ENCODE results near the gene ABHD17B.
A peak's percentile ranks its signal among the peaks of the same experiment; 100 is the strongest.
"Not testable (repeated sequence)": the region's sequence is repeated elsewhere in the genome, so short reads cannot be mapped to it uniquely, and the experiment has no call there.

Gene ABHD17B

DNA sequence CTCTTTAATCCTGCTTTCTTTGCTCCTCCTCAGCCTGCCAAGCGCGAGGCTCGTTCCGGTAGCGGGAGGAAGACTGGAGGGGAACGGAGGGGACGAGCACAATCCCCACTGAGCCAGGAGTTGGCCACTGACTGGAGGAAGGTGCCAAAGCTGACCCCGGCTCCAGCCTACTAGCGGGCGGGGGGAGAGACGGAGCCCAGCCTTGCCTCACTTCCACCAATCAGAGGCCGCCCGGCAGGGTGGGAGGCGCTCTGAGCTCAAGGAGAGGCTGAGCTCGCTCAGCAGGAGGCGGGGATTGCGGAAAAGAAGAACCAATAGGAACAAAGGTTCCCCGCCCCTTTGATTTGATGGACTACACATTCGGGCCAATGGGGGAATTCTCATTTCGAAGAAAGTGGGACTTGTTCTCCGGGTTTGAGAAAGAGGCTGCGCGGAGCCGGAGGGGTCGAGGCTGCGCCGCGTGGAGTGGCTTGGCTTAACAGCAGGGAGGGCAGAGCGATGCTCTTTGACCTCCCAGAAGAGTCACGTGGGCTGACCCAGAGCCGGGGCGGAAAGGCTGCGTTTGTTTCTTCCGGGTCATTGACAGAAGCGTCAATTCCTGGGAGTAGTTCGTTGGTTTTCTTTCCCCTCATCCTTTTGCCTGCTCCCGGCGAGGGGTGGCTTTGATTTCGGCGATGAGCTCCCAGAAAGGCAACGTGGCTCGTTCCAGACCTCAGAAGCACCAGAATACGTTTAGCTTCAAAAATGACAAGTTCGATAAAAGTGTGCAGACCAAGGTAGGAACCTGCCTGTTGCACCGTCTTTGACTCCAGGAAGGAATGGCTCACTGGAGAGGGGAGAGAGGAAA, at the start of gene ABHD17B, which contains the start of gene C9orf85:
ABHD17B (minus strand) TSS at position 133 of the 847 bp plus-strand sequence. CDS start 36,113 bp downstream, outside the sequence.
C9orf85 (plus strand) TSS at position 579 of the 847 bp plus-strand sequence; CDS start at position 675, 96 bp downstream.
- peaks cover 73% of the 10 kb centered on the region for H3K4me1 Mint-ChIP-seq
- H3K27ac Mint-ChIP-seq, result peak within 1 kb of the TSS; percentile 95
- peaks cover 2% of the 10 kb centered on the region for H3K36me3 Mint-ChIP-seq
- peak within 1 kb of the TSS; percentile 99 for H3K4me3 Mint-ChIP-seq
- H3K27me3 Mint-ChIP-seq, result no peaks in the 10 kb centered on the region
- no peaks in the 10 kb centered on the region for H3K9me3 Mint-ChIP-seq

DNA sequence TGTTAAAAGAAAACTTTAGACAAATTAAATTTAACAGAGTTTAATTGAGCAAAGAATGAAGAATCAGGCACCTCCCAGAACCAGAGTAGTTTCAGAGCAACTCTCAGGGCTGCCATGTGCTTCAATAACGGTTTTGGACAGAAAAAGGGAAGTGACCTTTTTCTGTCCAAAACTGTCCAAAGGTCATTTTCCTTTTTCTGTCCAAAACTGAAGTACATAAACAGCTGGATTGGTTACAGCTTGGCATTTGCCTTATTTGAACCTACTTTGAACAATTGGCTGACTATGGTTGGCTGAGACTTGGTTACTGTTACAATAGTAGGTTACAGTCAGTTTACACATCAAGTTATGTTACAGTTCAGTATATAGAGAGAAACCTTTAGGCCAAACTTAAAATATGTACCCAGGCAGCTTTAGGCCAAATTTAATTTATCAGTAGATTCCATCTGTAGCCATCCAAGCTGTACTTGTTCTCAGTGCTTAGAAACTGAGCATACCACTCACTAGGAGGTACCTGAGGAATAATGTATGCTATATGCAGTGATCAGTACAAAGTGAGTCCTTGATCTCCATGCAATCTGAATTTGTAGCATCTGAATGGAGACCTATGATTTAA, 44.4 kb upstream of the ABHD17B start:
- H3K27ac Mint-ChIP-seq, result no peak overlapping the region
- H3K9me3 Mint-ChIP-seq, result no peaks in the 10 kb centered on the region
- no peaks in the 10 kb centered on the region for H3K4me1 Mint-ChIP-seq
- H3K27me3 Mint-ChIP-seq, result no peaks in the 10 kb centered on the region
- H3K36me3 Mint-ChIP-seq, result peaks cover 12% of the 10 kb centered on the region
- no peak overlapping the region for H3K4me3 Mint-ChIP-seq

DNA sequence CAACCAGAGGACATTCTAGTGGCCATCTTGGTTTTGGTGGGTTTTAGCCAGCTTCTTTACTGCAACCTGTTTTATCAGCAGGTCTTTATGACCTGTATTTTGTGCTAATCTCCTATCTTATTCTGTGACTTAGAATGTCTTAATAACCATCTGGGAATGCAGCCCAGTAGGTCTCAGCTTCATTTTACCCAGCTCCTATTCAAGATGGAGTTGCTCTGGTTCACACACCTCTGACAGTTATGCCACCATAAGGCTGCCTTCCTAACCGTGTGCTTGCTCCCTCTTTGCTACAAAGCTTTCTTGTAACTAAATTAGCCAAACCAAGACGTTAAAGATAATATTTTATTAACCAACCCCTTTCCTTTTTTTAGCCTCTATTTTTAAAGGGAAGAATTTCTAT, 43.7 kb upstream of the ABHD17B start:
- not testable (repeated sequence) for H3K9me3 Mint-ChIP-seq, H3K36me3 Mint-ChIP-seq, H3K4me1 Mint-ChIP-seq, H3K4me3 Mint-ChIP-seq, H3K27ac Mint-ChIP-seq, H3K27me3 Mint-ChIP-seq

DNA sequence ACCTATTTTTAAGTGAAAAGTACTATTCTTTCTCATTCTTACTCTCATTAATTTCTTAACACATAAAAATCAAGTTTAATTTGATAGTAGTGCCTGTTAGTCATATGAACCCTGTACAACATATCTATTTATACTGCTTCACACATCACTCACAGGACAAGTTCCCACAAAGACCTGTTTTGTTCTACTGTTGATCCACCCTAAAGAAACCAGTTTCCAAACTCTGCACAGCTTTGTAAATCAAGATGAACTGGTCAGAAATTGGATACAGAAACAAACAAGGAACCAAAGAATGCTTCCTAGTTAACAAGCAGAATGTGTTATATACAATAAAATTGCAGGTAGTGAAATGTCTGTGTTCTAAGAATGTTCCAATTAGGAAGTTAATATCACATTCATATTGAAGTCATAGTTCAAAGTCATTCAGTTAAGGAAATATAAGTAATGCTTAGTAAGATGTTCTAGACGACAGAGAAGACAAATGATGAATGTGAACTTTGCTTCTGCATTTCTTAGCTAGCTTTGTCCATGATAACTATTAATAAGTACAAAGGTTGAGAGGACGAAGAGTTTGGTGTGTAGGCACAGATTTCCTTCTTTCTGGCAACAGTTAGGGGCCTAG, 33.9 kb upstream of the ABHD17B start:
- peaks cover 27% of the 10 kb centered on the region for H3K4me1 Mint-ChIP-seq
- no peak overlapping the region for H3K27ac Mint-ChIP-seq
- H3K36me3 Mint-ChIP-seq, result peaks cover 10% of the 10 kb centered on the region
- H3K9me3 Mint-ChIP-seq, result no peaks in the 10 kb centered on the region
- no peak overlapping the region for H3K4me3 Mint-ChIP-seq
- no peaks in the 10 kb centered on the region for H3K27me3 Mint-ChIP-seq

DNA sequence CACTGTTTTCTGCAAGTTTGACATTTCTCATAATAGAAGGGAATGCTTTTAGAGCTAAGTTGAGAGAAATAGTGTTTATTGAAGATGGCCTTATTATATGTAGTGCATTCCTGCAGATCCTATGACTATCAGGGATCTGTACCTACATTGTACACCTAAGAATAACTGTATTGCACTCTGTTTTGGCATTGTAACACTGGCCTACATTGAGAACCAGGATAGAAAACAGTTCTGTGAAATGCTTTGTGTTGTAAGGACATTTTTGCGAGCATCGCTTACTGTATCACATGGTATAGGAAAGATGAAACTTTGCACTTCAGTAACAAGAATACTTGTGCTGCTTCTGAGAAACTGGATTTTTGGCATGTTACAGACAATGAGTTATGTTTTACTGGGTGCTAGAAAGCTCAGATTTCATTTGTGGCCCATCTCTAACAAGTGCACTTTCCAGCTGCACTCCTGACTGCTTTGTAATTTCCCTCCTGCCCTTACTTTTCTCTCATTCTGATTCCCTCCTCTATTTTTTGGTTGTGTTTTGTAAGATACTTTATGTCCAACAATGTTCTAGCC, 31.1 kb upstream of the ABHD17B start:
- Mint-ChIP-seq H3K36me3 (peaks cover 1% of the 10 kb centered on the region), H3K4me3 (no peak overlapping the region), H3K27ac (no peak overlapping the region), H3K4me1 (peaks cover 36% of the 10 kb centered on the region), H3K9me3 (no peaks in the 10 kb centered on the region), H3K27me3 (no peaks in the 10 kb centered on the region)

DNA sequence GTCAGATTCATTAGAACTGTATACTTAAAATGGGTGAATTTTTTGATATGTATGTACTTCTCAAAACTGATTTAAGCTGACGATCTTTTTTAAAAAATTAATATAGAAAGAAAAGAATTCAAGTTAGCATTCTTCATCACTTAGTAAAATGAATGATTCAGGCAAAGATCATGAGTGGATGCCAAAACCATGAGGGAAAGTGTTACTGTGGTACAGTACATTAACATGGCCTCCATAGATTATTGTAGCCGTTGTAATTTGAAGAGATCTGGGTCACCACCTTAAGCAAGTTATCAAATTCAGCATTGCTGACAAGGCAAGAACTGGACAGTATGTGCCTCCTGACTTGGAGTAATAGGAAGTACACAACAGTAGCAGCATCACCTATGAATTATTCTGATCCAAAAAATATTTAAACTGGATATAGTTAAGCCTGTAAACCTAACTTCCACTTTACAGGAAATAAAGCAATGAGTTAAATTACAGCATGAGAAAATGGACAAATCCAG, 30.1 kb upstream of the ABHD17B start:
- Mint-ChIP-seq H3K4me1 (peaks cover 39% of the 10 kb centered on the region), H3K36me3 (no peaks in the 10 kb centered on the region), H3K27ac (no peak overlapping the region), H3K27me3 (no peaks in the 10 kb centered on the region), H3K9me3 (no peaks in the 10 kb centered on the region), H3K4me3 (no peak overlapping the region)

DNA sequence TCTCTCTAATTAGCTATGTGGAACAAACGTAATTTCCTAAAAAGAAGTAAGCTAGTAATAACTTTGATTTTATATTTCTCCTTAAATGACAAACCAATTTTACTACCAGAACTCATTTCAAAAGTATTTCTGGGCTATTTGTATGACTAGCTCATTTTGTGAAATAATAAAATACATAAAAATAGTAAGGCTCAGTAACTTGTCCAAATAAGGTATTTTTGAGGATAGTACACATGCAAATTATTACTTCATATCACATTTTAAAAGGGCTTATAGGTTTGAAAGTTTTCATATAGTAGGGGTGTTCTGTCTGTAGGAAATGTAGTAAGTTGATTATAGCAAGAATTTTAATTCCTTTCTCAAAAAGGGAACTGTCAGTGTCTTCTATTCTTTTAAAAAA, 26.9 kb upstream of the ABHD17B start:
- H3K9me3 Mint-ChIP-seq, result peaks cover 2% of the 10 kb centered on the region
- no peak overlapping the region for H3K27ac Mint-ChIP-seq
- H3K4me3 Mint-ChIP-seq, result no peak overlapping the region
- peaks cover 3% of the 10 kb centered on the region for H3K36me3 Mint-ChIP-seq
- peaks cover 49% of the 10 kb centered on the region for H3K4me1 Mint-ChIP-seq
- no peaks in the 10 kb centered on the region for H3K27me3 Mint-ChIP-seq

DNA sequence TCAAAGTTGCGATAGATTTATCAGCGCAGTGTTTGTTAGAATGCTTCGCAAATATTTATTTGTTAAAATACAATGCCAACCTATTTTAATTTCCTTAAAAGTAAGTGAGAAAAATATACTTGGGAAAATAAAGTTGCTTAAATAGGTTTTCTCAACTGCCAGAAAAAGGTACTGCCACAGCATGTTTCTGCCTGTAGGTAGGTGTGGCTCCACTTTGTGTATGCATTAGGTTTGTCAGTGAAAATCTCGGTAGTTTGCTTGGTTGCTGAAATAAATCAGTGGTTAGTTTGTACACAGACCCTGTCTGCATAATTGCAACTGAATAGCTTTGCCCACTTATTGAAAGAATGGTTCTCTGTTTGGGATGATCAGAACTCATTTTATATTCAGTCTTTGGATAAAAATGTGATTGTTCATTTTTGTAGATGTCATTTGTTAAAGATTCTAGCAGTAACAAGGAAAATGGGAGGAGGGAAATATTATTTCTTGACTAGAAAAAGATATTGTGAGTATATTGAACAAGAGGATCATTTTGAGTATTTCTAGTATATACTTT, 26.2 kb upstream of the ABHD17B start:
- Mint-ChIP-seq H3K9me3 (peaks cover 6% of the 10 kb centered on the region), H3K27ac (no peak overlapping the region), H3K4me3 (no peak overlapping the region), H3K36me3 (peaks cover 7% of the 10 kb centered on the region), H3K27me3 (no peaks in the 10 kb centered on the region), H3K4me1 (peaks cover 55% of the 10 kb centered on the region)

DNA sequence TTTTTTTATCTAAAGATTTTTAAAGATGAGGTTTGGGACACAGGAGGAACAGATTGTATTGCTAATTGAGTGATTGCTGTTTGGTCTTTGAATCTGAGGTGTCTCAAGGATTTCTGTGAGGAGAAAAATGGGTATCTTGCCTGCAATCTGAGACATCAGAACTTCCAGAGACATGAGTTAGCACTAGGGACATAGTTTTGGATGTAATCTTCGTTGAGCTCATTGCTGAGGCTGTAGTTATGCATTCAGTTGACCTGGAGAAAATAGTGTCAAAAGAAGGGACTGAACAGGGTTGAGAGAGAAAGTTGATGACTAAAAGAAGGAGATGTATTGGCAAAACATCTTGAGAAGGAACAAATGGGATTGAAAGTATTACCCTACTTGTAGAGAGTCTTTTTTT, 25.1 kb upstream of the ABHD17B start:
- Mint-ChIP-seq H3K27ac (no peak overlapping the region), H3K4me3 (no peak overlapping the region)

DNA sequence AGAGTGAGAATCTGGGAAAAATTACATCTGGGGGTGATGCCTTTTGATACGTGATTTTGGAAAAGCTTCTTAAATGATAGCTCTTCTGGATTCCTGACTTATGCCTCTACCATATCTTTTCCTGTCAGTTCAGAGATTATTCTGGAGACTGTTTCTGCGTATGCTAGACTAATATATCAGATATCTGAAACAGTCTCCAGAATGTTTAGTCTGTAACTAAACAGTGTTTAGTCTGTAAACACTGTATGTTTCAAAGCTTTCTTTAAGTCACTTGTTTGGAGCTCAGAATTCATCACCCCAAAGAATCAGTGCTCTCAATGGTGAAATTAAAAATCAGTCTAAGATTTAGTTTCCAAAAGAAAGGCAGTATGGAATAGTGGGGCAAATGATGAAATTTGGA, 20.2 kb upstream of the ABHD17B start:
- no peak overlapping the region for H3K4me3 Mint-ChIP-seq
- peaks cover 6% of the 10 kb centered on the region for H3K9me3 Mint-ChIP-seq
- H3K36me3 Mint-ChIP-seq, result peaks cover 14% of the 10 kb centered on the region
- H3K4me1 Mint-ChIP-seq, result peaks cover 22% of the 10 kb centered on the region
- no peak overlapping the region for H3K27ac Mint-ChIP-seq
- H3K27me3 Mint-ChIP-seq, result no peaks in the 10 kb centered on the region

More for the DNA sequence above, 25.1 kb upstream of the ABHD17B start:
- Mint-ChIP-seq H3K36me3 (peaks cover 7% of the 10 kb centered on the region), H3K9me3 (peaks cover 6% of the 10 kb centered on the region), H3K27me3 (no peaks in the 10 kb centered on the region), H3K4me1 (peaks cover 45% of the 10 kb centered on the region)

DNA sequence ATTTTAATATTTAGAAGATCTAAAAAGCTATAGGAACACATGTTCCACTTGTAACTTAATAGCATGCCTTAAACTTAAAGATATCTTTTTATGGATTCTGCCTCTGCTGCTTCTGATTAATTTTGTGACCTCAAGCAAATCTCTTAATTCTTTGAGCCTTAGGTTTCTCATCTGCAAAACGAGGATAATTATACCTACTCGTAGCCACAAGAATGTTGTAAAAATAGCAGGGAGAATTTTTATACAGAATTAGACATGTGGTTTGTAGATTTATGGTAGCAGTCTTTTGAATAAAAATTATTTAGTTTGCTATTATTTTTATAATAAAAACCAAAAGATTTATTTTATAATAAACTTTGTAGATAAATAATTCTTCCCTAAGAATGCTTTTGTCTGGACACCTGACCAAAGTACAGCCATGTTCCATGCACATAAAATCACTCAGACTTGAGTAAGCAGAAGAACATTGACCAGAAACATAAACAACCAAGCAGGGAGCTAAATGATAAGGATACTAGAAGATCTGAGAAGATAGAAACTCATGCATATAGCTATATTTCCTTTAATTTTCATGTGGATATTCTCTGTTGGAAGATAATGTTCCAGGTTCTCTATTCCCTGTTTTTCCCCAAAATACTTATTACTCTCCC, 18.9 kb upstream of the ABHD17B start:
- peaks cover 12% of the 10 kb centered on the region for H3K4me1 Mint-ChIP-seq
- H3K27ac Mint-ChIP-seq, result no peak overlapping the region
- no peak overlapping the region for H3K4me3 Mint-ChIP-seq
- H3K27me3 Mint-ChIP-seq, result no peaks in the 10 kb centered on the region
- peaks cover 6% of the 10 kb centered on the region for H3K9me3 Mint-ChIP-seq
- peaks cover 14% of the 10 kb centered on the region for H3K36me3 Mint-ChIP-seq

DNA sequence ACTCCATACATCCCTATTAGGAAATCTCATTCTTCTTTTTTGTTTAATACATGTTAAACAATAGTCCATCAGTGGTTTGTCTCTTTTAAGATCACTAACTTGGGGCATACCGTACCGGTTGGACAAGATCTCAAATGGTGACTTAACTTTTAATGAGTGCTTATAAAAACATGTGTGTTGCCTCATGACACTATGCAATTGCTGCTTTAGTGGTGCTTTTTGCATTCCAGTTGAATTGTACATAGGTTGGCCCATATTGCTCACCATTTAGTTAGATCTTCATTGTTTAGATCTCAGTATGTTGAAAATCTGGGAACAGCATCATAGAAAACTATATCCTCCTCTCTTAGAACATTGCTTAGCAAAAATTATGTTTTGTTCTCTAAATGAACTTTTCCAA, 18.2 kb upstream of the ABHD17B start:
- Mint-ChIP-seq H3K36me3 (peaks cover 14% of the 10 kb centered on the region), H3K27me3 (no peaks in the 10 kb centered on the region), H3K9me3 (peaks cover 6% of the 10 kb centered on the region), H3K4me3 (no peak overlapping the region), H3K4me1 (peaks cover 12% of the 10 kb centered on the region), H3K27ac (no peak overlapping the region)

DNA sequence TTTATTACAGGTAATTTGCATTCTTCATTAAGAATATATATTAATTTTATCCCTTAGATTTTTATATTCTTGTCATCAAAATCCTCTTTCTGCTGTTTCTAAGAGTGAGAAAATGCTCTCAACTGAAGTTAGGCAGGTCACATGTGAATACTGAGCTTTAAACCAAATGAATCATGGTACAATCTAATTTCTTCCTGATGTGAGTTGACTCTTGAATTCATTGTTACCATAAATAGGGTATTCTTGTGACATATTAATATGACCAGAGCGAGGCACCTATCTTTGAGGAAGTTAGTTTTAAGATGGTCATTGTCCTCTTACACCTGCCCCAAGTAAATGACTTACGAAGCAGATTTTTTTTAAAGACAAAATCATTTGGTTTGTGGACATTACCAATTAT, 17.8 kb upstream of the ABHD17B start:
- Mint-ChIP-seq H3K27me3 (no peaks in the 10 kb centered on the region), H3K4me3 (no peak overlapping the region), H3K4me1 (peaks cover 12% of the 10 kb centered on the region), H3K27ac (peak overlapping the region; percentile 30), H3K36me3 (peaks cover 14% of the 10 kb centered on the region), H3K9me3 (peaks cover 6% of the 10 kb centered on the region)

DNA sequence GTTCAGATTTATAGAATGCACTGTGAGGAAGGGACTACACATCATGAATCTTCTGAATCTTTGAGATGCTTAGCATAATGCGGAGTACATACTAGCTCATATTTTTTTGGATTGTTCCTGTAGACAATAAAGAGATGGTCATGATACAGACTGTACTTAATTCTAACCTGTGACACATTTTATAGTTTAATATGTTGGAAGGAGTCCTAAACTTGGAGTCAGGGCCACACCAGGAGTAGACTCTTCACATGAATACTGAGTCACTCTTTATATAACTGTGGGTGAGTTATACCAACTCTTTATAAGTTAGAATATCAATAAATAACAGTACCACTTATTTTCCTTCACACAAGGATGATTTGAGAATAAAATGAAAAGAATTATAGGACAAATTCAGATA, 17.4 kb upstream of the ABHD17B start:
- Mint-ChIP-seq H3K36me3 (peaks cover 18% of the 10 kb centered on the region), H3K9me3 (peaks cover 6% of the 10 kb centered on the region), H3K27me3 (no peaks in the 10 kb centered on the region), H3K4me3 (no peak overlapping the region), H3K4me1 (peaks cover 11% of the 10 kb centered on the region), H3K27ac (no peak overlapping the region)

DNA sequence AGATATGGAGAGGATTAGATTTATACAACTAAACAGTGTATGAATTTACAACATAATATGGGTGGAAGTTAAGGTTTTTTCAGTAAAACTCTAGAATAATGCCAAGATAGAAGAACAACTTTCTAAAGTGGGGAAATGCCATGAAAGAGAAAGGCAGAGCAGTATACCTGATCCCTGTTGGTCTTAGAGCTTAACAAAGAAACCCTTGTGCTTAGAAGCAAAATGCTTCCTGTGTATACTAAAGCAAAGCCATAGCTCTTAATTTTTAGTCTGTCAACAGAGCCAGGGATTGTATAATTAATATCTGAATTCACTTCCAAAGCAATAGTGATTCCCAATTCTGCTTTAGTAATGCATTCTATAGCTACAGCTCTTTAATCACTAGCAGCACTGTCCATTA, 14.8 kb upstream of the ABHD17B start:
- Mint-ChIP-seq H3K4me1 (peaks cover 9% of the 10 kb centered on the region), H3K4me3 (no peak overlapping the region), H3K27me3 (no peaks in the 10 kb centered on the region), H3K36me3 (peaks cover 15% of the 10 kb centered on the region), H3K9me3 (no peaks in the 10 kb centered on the region), H3K27ac (no peak overlapping the region)
